ENCODE data around the gene DSCAM.

GRCh38 chr21:40639616-40640194, 207.3 kb downstream of the DSCAM start:
- TF ChIP-seq CTCF (IDR thresholded peaks at IDR 0.05) (no peak), POLR2A (IDR thresholded peaks at IDR 0.05) (no peak)
